GM23338 (cell line): ENCODE results near the gene AP3D1. TPM values are rescaled to one million over a fixed set of nuclear protein-coding genes. Genes with fewer than 3 reads are reported as not detected.

Source experiments
- ATAC-seq: fragments of 200-7000 bp; cut with Tn5 transposase; 3 replicates; pipeline ENCODE4 v1.9.1; 2020
- DNase-seq: peaks from one replicate; pipeline ENCODE4 v3.0.0-alpha.2; 2015; ENCODE audit warnings: low spot score
- H2AFZ ChIP-seq: fragments of 200-600 bp; sonication (generic); 2 replicates; pipeline ENCODE4 v1.8.0; 2016; ENCODE audit warnings: antibody characterized with exemption, mild to moderate bottlenecking, moderate library complexity
- H3F3A ChIP-seq: fragments of 200-600 bp; sonication (generic); replicated peaks from 2 replicates; pipeline ENCODE4 v1.8.0; 2017; ENCODE audit warnings: antibody characterized with exemption, mixed run types, low read depth
- H3K27ac ChIP-seq: fragments of 200-600 bp; sonication (generic); 2 replicates; pipeline ENCODE4 v1.6.1; 2016; ENCODE audit warnings: low read depth
- H3K27me3 ChIP-seq: fragments of 200-600 bp; sonication (generic); 2 replicates; pipeline ENCODE4 v1.8.0; 2016; ENCODE audit warnings: mild to moderate bottlenecking, mixed run types, moderate library complexity; ENCODE audit not compliant: insufficient read depth
- H3K36me3 ChIP-seq: fragments of 200-600 bp; sonication (generic); 2 replicates; pipeline ENCODE4 v1.8.0; 2016; ENCODE audit warnings: mild to moderate bottlenecking; ENCODE audit not compliant: insufficient read depth
- H3K4me1 ChIP-seq: fragments of 200-600 bp; sonication (generic); 2 replicates; pipeline ENCODE4 v1.8.0; 2016; ENCODE audit warnings: mild to moderate bottlenecking, moderate library complexity; ENCODE audit not compliant: insufficient read depth
- H3K4me2 ChIP-seq: fragments of 200-600 bp; sonication (generic); 2 replicates; pipeline ENCODE4 v1.7.1; 2017; ENCODE audit warnings: mixed run types
- H3K4me3 ChIP-seq: fragments of 200-600 bp; sonication (generic); 2 replicates; pipeline ENCODE4 v1.6.1; 2016; ENCODE audit warnings: mixed run types
- H3K79me2 ChIP-seq: fragments of 200-600 bp; sonication (generic); replicated peaks from 2 replicates; pipeline ENCODE4 v1.8.0; 2017; ENCODE audit warnings: mild to moderate bottlenecking; ENCODE audit not compliant: insufficient read depth
- H3K9me2 ChIP-seq: fragments of 200-600 bp; sonication (generic); 2 replicates; pipeline ENCODE4 v1.8.0; 2017; ENCODE audit not compliant: insufficient read depth
- H4K20me1 ChIP-seq: fragments of 200-600 bp; sonication (generic); replicated peaks from 2 replicates; pipeline ENCODE4 v1.8.0; 2017; ENCODE audit warnings: mild to moderate bottlenecking; ENCODE audit not compliant: insufficient read depth
- H3K27ac Mint-ChIP-seq: 2 replicates; pipeline ENCODE4 v1.8.0; 2020; ENCODE audit warnings: inconsistent platforms, mild to moderate bottlenecking, moderate library complexity, mixed read lengths
- H3K27me3 Mint-ChIP-seq: 3 replicates; pipeline ENCODE4 v1.8.0; 2022; ENCODE audit warnings: low read depth, mild to moderate bottlenecking, moderate library complexity, mixed read lengths, inconsistent platforms; ENCODE audit not compliant: insufficient read depth, poor library complexity
- H3K36me3 Mint-ChIP-seq: 3 replicates; pipeline ENCODE4 v1.8.0; 2021; ENCODE audit warnings: low read depth, mild to moderate bottlenecking, inconsistent platforms, moderate library complexity, mixed read lengths
- H3K4me1 Mint-ChIP-seq: 3 replicates; pipeline ENCODE4 v1.8.0; 2020; ENCODE audit warnings: mild to moderate bottlenecking, inconsistent platforms, mixed read lengths
- H3K4me3 Mint-ChIP-seq: 3 replicates; pipeline ENCODE4 v1.8.0; 2021; ENCODE audit warnings: moderate library complexity, mild to moderate bottlenecking, inconsistent platforms, mixed read lengths
- H3K9me3 Mint-ChIP-seq: 3 replicates; pipeline ENCODE4 v1.8.0; 2020; ENCODE audit warnings: moderate library complexity, mild to moderate bottlenecking, inconsistent platforms, mixed read lengths
- EZH2phosphoT487 ChIP-seq: fragments of 200-600 bp; sonication (generic); IDR thresholded peaks from one replicate; pipeline ENCODE4 v1.8.1; 2018; ENCODE audit warnings: antibody characterized with exemption; ENCODE audit not compliant: unreplicated experiment
- JUNB ChIP-seq: IDR thresholded peaks from one replicate; pipeline ENCODE4 v1.6.1; 2016; ENCODE audit warnings: antibody characterized with exemption; ENCODE audit not compliant: unreplicated experiment
- NANOG ChIP-seq: IDR thresholded peaks from 2 replicates; pipeline ENCODE4 v1.6.1; 2016; ENCODE audit warnings: antibody characterized with exemption, borderline replicate concordance
- POLR2AphosphoS5 ChIP-seq: IDR thresholded peaks from 2 replicates; pipeline ENCODE4 v1.6.1; 2016; ENCODE audit warnings: antibody characterized with exemption, low read depth
- ZNF114 ChIP-seq: fragments of 250-450 bp; sonication (Bioruptor Pico); IDR thresholded peaks from 2 replicates; pipeline ENCODE4 v1.5.0; 2020; ENCODE audit warnings: mild to moderate bottlenecking, moderate library complexity
- ZNF331 ChIP-seq: fragments of 250-450 bp; sonication (Bioruptor Pico); IDR thresholded peaks from 2 replicates; pipeline ENCODE4 v1.5.0; 2020; ENCODE audit warnings: low read depth, mild to moderate bottlenecking, moderate library complexity
- polyA plus RNA-seq: library from polyadenylated mRNA; unstranded; fragments of >200 nt; fragmentation: Nextera tagmentation; extraction: Ambion mirVana; gene quantifications from 2 replicates; pipeline ENCODE4 v1.2.1, GENCODE V29; 2016
- total RNA-seq: library from RNA; depleted of rRNA; stranded (reverse); fragments of >200 nt; shearing (Covaris generic); gene quantifications from 2 replicates; pipeline ENCODE4 v1.2.3, GENCODE V29; 2014
- TF ChIP-seq, protein P1 (sequence below): IDR thresholded peaks from 2 replicates; pipeline ENCODE4 v1.6.1; 2016; ENCODE audit warnings: antibody characterized with exemption
- TF ChIP-seq, protein P2 (sequence below), 2 experiments: fragments of 200-600 bp in 1 of 2; sonication (generic) in 1 of 2; conservative IDR thresholded peaks; 2 replicates each; pipeline versions ENCODE4 v1.5.1 to v1.6.1; 2016 to 2017; ENCODE audit warnings: antibody characterized with exemption in 2 of 2, low read depth in 2 of 2, mild to moderate bottlenecking in 2 of 2, moderate library complexity in 1 of 2
- TF ChIP-seq, protein P3 (sequence below): IDR thresholded peaks from one replicate; pipeline ENCODE4 v1.6.1; 2018; ENCODE audit warnings: antibody characterized with exemption; ENCODE audit not compliant: unreplicated experiment
- TF ChIP-seq, protein P4 (sequence below): fragments of 250-450 bp; sonication (Bioruptor Pico); IDR thresholded peaks from 2 replicates; pipeline ENCODE4 v1.5.0; 2020; ENCODE audit warnings: mild to moderate bottlenecking, moderate library complexity

Gene AP3D1
- total and polyA plus RNA-seq, 2 experiments from 2014 or later = 101 to 236 TPM

DNA sequence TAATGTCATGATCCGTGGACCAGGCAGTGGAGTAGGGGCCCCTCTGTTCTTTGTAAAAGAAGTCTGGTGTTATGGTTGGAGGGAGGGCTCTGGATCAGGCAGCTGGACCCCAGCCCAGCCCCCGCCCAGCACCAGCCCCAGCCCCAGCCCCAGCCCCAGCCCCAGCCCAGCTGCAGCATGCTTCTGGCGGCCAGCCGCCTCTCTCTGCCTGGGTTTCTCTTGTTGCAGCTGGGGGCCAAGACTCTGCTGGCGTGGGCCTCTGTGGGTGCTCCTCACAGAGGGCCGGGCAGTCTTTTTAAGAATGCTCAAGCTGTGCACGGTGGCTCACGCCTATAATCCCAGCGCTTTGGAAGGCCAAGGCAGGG lies 30.2 kb upstream of the AP3D1 start (continued):
- TF ChIP-seq, protein P1, sequence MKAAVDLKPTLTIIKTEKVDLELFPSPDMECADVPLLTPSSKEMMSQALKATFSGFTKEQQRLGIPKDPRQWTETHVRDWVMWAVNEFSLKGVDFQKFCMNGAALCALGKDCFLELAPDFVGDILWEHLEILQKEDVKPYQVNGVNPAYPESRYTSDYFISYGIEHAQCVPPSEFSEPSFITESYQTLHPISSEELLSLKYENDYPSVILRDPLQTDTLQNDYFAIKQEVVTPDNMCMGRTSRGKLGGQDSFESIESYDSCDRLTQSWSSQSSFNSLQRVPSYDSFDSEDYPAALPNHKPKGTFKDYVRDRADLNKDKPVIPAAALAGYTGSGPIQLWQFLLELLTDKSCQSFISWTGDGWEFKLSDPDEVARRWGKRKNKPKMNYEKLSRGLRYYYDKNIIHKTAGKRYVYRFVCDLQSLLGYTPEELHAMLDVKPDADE = no peak
- TF ChIP-seq ZNF331 (CRISPR knock-in tag) (no peak), NANOG (no peak), POLR2AphosphoS5 (no peak), ZNF114 (no peak), JUNB (no peak)
- TF ChIP-seq, protein P2, sequence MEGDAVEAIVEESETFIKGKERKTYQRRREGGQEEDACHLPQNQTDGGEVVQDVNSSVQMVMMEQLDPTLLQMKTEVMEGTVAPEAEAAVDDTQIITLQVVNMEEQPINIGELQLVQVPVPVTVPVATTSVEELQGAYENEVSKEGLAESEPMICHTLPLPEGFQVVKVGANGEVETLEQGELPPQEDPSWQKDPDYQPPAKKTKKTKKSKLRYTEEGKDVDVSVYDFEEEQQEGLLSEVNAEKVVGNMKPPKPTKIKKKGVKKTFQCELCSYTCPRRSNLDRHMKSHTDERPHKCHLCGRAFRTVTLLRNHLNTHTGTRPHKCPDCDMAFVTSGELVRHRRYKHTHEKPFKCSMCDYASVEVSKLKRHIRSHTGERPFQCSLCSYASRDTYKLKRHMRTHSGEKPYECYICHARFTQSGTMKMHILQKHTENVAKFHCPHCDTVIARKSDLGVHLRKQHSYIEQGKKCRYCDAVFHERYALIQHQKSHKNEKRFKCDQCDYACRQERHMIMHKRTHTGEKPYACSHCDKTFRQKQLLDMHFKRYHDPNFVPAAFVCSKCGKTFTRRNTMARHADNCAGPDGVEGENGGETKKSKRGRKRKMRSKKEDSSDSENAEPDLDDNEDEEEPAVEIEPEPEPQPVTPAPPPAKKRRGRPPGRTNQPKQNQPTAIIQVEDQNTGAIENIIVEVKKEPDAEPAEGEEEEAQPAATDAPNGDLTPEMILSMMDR (conservative IDR thresholded peaks at IDR 0.05; ENCODE audit: low read depth in 2 of 2) = no peak
- TF ChIP-seq, protein P3, sequence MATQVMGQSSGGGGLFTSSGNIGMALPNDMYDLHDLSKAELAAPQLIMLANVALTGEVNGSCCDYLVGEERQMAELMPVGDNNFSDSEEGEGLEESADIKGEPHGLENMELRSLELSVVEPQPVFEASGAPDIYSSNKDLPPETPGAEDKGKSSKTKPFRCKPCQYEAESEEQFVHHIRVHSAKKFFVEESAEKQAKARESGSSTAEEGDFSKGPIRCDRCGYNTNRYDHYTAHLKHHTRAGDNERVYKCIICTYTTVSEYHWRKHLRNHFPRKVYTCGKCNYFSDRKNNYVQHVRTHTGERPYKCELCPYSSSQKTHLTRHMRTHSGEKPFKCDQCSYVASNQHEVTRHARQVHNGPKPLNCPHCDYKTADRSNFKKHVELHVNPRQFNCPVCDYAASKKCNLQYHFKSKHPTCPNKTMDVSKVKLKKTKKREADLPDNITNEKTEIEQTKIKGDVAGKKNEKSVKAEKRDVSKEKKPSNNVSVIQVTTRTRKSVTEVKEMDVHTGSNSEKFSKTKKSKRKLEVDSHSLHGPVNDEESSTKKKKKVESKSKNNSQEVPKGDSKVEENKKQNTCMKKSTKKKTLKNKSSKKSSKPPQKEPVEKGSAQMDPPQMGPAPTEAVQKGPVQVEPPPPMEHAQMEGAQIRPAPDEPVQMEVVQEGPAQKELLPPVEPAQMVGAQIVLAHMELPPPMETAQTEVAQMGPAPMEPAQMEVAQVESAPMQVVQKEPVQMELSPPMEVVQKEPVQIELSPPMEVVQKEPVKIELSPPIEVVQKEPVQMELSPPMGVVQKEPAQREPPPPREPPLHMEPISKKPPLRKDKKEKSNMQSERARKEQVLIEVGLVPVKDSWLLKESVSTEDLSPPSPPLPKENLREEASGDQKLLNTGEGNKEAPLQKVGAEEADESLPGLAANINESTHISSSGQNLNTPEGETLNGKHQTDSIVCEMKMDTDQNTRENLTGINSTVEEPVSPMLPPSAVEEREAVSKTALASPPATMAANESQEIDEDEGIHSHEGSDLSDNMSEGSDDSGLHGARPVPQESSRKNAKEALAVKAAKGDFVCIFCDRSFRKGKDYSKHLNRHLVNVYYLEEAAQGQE = no peak

DNA sequence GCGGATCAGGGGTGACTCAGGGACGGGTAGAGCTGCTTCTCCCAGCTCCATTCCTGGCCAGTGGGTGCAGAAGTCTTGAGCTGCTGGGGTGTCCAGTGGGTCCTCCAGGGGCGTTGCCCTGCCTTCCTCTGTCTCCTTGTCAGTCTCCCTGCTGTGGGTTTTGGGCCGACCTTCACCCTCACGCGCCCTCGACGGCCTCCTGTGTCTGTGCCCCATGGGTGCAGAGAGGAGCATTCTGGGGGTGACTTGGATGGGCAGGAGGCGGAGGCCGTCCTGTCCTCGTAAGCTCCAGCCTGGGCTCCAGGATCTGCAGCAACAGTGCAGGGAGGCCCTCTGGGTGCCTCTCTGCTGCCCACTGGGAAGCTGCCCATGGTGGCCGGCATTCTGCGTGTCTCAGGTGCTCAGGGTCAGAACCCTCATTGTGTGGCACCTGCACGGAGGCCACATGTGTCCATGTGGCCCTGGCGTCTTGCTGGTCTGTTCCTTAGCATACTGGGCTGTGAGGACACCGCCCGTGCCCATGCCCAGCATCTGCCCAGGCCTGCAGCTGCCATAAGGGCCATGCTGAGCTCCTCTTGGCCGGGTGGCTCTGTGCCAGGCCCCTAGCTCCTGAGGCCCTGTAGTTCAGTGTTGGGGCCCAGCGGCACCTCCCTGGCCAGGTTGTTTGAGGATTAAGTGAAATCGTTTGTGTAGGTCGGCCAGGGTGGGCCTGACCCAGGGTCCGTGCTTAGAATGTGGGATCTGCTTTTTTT lies 29.7 kb upstream of the AP3D1 start:
- peaks cover 23% of the 10 kb centered on the region for H4K20me1 ChIP-seq
- H3K4me2 ChIP-seq = no peak overlapping the region
- no peaks in the 10 kb centered on the region for H3K36me3 ChIP-seq
- H3K9me3 Mint-ChIP-seq = no peaks in the 10 kb centered on the region
- H2AFZ ChIP-seq = no peak overlapping the region
- H3K36me3 Mint-ChIP-seq = peaks cover 18% of the 10 kb centered on the region
- no peak overlapping the region for H3K27ac ChIP-seq
- H3K27me3 Mint-ChIP-seq = peaks cover 10% of the 10 kb centered on the region
- H3F3A ChIP-seq = 0 out of 2 replicates have a peak, but pooled peaks cover 6% of the 10 kb centered on the region
- no peaks in the 10 kb centered on the region for H3K4me1 ChIP-seq
- H3K27me3 ChIP-seq = no peaks in the 10 kb centered on the region
- H3K4me1 Mint-ChIP-seq = no peaks in the 10 kb centered on the region; the same call in 2 of the 3 replicates
- no peak overlapping the region for H3K27ac Mint-ChIP-seq
- H3K4me3 ChIP-seq = no peak overlapping the region
- DNase-seq (no peak), ATAC-seq (no peak)
- TF ChIP-seq, protein P4, sequence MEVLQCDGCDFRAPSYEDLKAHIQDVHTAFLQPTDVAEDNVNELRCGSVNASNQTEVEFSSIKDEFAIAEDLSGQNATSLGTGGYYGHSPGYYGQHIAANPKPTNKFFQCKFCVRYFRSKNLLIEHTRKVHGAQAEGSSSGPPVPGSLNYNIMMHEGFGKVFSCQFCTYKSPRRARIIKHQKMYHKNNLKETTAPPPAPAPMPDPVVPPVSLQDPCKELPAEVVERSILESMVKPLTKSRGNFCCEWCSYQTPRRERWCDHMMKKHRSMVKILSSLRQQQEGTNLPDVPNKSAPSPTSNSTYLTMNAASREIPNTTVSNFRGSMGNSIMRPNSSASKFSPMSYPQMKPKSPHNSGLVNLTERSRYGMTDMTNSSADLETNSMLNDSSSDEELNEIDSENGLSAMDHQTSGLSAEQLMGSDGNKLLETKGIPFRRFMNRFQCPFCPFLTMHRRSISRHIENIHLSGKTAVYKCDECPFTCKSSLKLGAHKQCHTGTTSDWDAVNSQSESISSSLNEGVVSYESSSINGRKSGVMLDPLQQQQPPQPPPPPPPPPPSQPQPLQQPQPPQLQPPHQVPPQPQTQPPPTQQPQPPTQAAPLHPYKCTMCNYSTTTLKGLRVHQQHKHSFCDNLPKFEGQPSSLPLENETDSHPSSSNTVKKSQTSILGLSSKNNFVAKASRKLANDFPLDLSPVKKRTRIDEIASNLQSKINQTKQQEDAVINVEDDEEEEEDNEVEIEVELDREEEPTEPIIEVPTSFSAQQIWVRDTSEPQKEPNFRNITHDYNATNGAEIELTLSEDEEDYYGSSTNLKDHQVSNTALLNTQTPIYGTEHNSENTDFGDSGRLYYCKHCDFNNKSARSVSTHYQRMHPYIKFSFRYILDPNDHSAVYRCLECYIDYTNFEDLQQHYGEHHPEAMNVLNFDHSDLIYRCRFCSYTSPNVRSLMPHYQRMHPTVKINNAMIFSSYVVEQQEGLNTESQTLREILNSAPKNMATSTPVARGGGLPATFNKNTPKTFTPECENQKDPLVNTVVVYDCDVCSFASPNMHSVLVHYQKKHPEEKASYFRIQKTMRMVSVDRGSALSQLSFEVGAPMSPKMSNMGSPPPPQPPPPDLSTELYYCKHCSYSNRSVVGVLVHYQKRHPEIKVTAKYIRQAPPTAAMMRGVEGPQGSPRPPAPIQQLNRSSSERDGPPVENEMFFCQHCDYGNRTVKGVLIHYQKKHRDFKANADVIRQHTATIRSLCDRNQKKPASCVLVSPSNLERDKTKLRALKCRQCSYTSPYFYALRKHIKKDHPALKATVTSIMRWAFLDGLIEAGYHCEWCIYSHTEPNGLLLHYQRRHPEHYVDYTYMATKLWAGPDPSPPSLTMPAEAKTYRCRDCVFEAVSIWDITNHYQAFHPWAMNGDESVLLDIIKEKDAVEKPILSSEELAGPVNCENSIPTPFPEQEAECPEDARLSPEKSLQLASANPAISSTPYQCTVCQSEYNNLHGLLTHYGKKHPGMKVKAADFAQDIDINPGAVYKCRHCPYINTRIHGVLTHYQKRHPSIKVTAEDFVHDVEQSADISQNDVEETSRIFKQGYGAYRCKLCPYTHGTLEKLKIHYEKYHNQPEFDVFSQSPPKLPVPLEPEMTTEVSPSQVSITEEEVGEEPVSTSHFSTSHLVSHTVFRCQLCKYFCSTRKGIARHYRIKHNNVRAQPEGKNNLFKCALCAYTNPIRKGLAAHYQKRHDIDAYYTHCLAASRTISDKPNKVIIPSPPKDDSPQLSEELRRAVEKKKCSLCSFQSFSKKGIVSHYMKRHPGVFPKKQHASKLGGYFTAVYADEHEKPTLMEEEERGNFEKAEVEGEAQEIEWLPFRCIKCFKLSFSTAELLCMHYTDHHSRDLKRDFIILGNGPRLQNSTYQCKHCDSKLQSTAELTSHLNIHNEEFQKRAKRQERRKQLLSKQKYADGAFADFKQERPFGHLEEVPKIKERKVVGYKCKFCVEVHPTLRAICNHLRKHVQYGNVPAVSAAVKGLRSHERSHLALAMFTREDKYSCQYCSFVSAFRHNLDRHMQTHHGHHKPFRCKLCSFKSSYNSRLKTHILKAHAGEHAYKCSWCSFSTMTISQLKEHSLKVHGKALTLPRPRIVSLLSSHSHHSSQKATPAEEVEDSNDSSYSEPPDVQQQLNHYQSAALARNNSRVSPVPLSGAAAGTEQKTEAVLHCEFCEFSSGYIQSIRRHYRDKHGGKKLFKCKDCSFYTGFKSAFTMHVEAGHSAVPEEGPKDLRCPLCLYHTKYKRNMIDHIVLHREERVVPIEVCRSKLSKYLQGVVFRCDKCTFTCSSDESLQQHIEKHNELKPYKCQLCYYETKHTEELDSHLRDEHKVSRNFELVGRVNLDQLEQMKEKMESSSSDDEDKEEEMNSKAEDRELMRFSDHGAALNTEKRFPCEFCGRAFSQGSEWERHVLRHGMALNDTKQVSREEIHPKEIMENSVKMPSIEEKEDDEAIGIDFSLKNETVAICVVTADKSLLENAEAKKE (CRISPR knock-in tag) = no peak
- TF ChIP-seq JUNB (no peak), ZNF331 (CRISPR knock-in tag) (no peak), EZH2phosphoT487 (no peak)
- TF ChIP-seq, protein P1 = no peak
- H3K4me3 Mint-ChIP-seq = no peak overlapping the region
- peaks cover 84% of the 10 kb centered on the region for H3K79me2 ChIP-seq
- no peaks in the 10 kb centered on the region for H3K9me2 ChIP-seq
